Smooth muscle cell (in vitro differentiated cells): ENCODE data around the gene MYLK. TPM values are rescaled to one million over a fixed set of nuclear protein-coding genes. Genes with fewer than 3 reads are reported as not detected.
"Not testable (repeated sequence)": the region's sequence is repeated elsewhere in the genome, so short reads cannot be mapped to it uniquely, and the experiment has no call there.

Source experiments
- DNase-seq: peaks from one replicate; lab custom pipeline; 2025; ENCODE audit not compliant: unreplicated experiment; lab: John Stamatoyannopoulos, UW
- H2AFZ ChIP-seq: fragments of 200-600 bp; sonication (generic); 2 replicates; pipeline ENCODE4 v1.6.0; 2016; ENCODE audit warnings: antibody characterized with exemption, low read depth, mild to moderate bottlenecking
- H3F3A ChIP-seq: fragments of 200-600 bp; sonication (generic); 2 replicates; pipeline ENCODE4 v1.6.0; 2017; ENCODE audit warnings: antibody characterized with exemption, low read depth
- H3K27ac ChIP-seq: fragments of 200-600 bp; sonication (generic); 2 replicates; pipeline ENCODE4 v1.5.1; 2016; ENCODE audit warnings: low read depth, mild to moderate bottlenecking
- H3K27me3 ChIP-seq: fragments of 200-600 bp; sonication (generic); 2 replicates; pipeline ENCODE4 v1.6.1; 2016; ENCODE audit warnings: low read depth, mild to moderate bottlenecking
- H3K36me3 ChIP-seq: fragments of 200-600 bp; sonication (generic); 2 replicates; pipeline ENCODE4 v1.5.1; 2016; ENCODE audit warnings: low read depth
- H3K4me1 ChIP-seq: fragments of 200-600 bp; sonication (generic); 2 replicates; pipeline ENCODE4 v1.5.1; 2016; ENCODE audit warnings: low read depth
- H3K4me2 ChIP-seq: fragments of 200-600 bp; sonication (generic); 2 replicates; pipeline ENCODE4 v1.6.0; 2016; ENCODE audit warnings: mild to moderate bottlenecking
- H3K4me3 ChIP-seq: fragments of 200-600 bp; sonication (generic); 2 replicates; pipeline ENCODE4 v1.5.1; 2016; ENCODE audit warnings: mild to moderate bottlenecking
- H3K79me2 ChIP-seq: fragments of 200-600 bp; sonication (generic); 2 replicates; pipeline ENCODE4 v1.6.0; 2016; ENCODE audit warnings: low read depth, mild to moderate bottlenecking
- H3K9ac ChIP-seq: fragments of 200-600 bp; sonication (generic); 2 replicates; pipeline ENCODE4 v1.6.0; 2016; ENCODE audit warnings: low read depth
- H3K9me3 ChIP-seq: fragments of 200-600 bp; sonication (generic); replicated peaks from 2 replicates; pipeline ENCODE4 v1.5.1; 2016; ENCODE audit warnings: low read depth
- H4K20me1 ChIP-seq: fragments of 200-600 bp; sonication (generic); 2 replicates; pipeline ENCODE4 v1.6.0; 2016; ENCODE audit warnings: low read depth
- WGBS: methylation state at CpG from one replicate; pipeline ENCODE4 v1.1.7; 2016; ENCODE audit warnings: low lambda C conversion rate; 5-methylcytosine and 5-hydroxymethylcytosine counted together
- polyA plus RNA-seq: library from polyadenylated mRNA; unstranded; fragments of >200 nt; fragmentation: Nextera tagmentation; extraction: Ambion mirVana; gene quantifications from 2 replicates; pipeline ENCODE4 v1.2.1, GENCODE V29; 2016
- total RNA-seq: library from RNA; depleted of rRNA; stranded (reverse); fragments of >200 nt; gene quantifications from 2 replicates; pipeline ENCODE4 v1.2.3, GENCODE V29; 2014
- TF ChIP-seq, protein P1 (sequence below): fragments of 200-600 bp; sonication (generic); IDR thresholded peaks from 2 replicates; pipeline ENCODE4 v1.5.1; 2017; ENCODE audit warnings: borderline replicate concordance, mild to moderate bottlenecking, antibody characterized with exemption; ENCODE audit not compliant: insufficient read depth, poor library complexity, severe bottlenecking

The MYLK gene
- total and polyA plus RNA-seq, 2 experiments from 2014 or later, result 13.6 to 25.5 TPM

DNA sequence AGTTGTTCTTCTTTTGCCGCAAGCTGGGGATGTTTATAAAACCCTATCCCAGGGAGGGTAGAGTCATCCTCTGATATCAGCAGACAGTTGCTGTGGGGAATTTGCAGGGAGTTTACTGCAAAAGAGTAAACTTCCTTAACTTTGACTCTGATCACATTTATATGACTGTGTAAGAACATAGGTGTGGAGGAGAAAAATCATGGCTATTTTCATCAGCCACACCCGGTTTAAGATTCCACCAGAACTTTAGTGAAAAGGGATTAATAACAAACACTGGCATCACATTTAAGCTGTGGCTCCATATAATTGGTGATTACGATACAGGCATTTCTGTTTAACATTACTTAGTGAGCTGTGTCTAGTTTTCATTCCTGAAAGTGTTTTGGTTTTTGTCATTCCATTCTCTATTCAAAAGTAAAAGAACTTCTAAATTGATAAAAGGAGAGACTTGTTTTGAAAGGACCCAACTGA is 143.1 kb downstream of the MYLK start:
- Histone ChIP-seq H3F3A (peaks cover 5% of the 10 kb centered on the region), H3K4me1 (peaks cover 10% of the 10 kb centered on the region), H3K4me2 (peak overlapping the region; percentile 46), H4K20me1 (no peaks in the 10 kb centered on the region), H2AFZ (no peak overlapping the region), H3K27ac (peak overlapping the region; percentile 75), H3K27me3 (no peaks in the 10 kb centered on the region), H3K9ac (no peak overlapping the region), H3K4me3 (no peak overlapping the region), H3K9me3 (no peaks in the 10 kb centered on the region), H3K79me2 (no peaks in the 10 kb centered on the region), H3K36me3 (no peaks in the 10 kb centered on the region)
- 50% methylated on average over 3 of the region's 3 CpGs for WGBS
- DNase-seq, result no peak
- TF ChIP-seq, protein P1, sequence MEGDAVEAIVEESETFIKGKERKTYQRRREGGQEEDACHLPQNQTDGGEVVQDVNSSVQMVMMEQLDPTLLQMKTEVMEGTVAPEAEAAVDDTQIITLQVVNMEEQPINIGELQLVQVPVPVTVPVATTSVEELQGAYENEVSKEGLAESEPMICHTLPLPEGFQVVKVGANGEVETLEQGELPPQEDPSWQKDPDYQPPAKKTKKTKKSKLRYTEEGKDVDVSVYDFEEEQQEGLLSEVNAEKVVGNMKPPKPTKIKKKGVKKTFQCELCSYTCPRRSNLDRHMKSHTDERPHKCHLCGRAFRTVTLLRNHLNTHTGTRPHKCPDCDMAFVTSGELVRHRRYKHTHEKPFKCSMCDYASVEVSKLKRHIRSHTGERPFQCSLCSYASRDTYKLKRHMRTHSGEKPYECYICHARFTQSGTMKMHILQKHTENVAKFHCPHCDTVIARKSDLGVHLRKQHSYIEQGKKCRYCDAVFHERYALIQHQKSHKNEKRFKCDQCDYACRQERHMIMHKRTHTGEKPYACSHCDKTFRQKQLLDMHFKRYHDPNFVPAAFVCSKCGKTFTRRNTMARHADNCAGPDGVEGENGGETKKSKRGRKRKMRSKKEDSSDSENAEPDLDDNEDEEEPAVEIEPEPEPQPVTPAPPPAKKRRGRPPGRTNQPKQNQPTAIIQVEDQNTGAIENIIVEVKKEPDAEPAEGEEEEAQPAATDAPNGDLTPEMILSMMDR, result no peak

DNA sequence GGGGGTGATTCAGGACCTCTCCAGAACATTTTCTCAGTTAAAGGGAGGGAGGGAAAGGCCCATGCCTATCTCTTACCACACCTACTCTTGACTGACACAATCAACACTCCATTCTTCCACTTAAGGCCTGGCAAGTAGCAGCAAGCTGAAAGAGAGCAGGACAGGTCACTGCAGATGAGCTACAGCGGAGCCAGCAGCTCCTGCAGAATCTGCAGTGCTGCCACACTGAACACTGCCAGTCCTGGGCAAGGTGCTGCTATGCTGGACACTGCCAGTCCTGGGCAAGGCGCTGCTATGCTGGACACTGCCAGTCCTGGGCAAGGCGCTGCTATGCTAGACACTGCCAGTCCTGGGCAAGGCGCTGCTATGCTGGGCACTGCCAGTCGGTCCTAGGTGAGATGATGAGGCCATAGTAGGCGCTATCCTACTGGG is 143.7 kb downstream of the MYLK start:
- DNase-seq, result no peak
- 92% methylated on average over 6 of the region's 6 CpGs for WGBS
- Histone ChIP-seq H3K9me3 (no peaks in the 10 kb centered on the region), H3K79me2 (no peaks in the 10 kb centered on the region), H3K27ac (peak overlapping the region; percentile 75), H4K20me1 (no peaks in the 10 kb centered on the region), H3K4me1 (peaks cover 10% of the 10 kb centered on the region), H2AFZ (no peak overlapping the region), H3K27me3 (no peaks in the 10 kb centered on the region), H3K4me2 (peak overlapping the region; percentile 46), H3K9ac (peak overlapping the region; percentile 61), H3K36me3 (no peaks in the 10 kb centered on the region), H3K4me3 (no peak overlapping the region), H3F3A (peaks cover 5% of the 10 kb centered on the region)
- TF ChIP-seq, protein P1, result no peak

DNA sequence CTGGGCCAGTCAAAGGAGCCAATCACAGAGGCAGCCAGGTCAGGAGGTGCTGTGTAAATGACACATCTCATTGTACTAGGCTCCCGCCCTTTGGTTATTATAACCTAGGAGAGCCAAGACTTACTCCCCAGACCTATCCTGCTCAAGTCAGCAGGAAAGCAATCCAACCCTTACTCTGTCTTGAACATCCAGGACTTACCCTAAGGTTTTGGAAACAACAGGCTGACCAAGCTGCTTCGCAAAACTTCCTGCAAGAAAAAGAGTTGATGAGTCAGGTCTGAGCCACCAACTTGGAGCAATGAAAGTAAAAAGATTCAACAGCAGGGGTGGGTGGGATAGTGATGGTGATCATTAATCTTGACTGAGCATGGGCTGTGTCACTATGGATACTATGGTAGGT is 144.4 kb downstream of the MYLK start:
- Histone ChIP-seq H3K4me1 (peaks cover 10% of the 10 kb centered on the region), H3F3A (peaks cover 5% of the 10 kb centered on the region), H3K27me3 (no peaks in the 10 kb centered on the region), H4K20me1 (no peaks in the 10 kb centered on the region), H3K9me3 (no peaks in the 10 kb centered on the region), H3K36me3 (no peaks in the 10 kb centered on the region), H3K4me2 (no peak overlapping the region), H3K9ac (no peak overlapping the region), H3K4me3 (no peak overlapping the region), H3K27ac (peak overlapping the region; percentile 75), H2AFZ (no peak overlapping the region), H3K79me2 (no peaks in the 10 kb centered on the region)
- 54% methylated on average over 2 of the region's 2 CpGs for WGBS
- no peak for DNase-seq
- TF ChIP-seq, protein P1, result no peak

DNA sequence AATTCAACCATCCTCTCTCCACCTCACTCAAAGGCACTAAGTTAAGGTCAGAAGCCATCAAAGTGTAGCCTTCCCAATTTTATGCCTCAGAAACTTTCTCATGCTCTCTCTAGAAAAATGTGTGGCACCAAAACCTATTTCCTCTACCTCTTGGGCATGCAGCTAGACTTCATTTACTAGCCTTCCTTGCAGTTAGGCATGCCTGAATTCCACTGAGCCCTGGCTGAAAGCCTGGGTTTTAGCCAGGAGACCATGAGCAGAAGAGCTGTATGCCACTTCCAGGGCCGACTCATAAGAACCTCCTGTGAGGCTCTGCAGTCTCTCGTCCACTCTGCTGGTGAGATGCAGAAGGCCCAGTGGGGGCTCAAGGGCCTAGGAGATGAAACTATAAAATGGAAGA is 145.0 kb downstream of the MYLK start:
- no peak overlapping the region for H2AFZ ChIP-seq
- H3K4me2 ChIP-seq, result no peak overlapping the region
- H4K20me1 ChIP-seq, result no peaks in the 10 kb centered on the region
- WGBS, result 92% methylated on average over 2 of the region's 2 CpGs
- H3K4me3 ChIP-seq, result no peak overlapping the region
- H3K9me3 ChIP-seq, result no peaks in the 10 kb centered on the region
- peaks cover 5% of the 10 kb centered on the region for H3F3A ChIP-seq
- no peaks in the 10 kb centered on the region for H3K79me2 ChIP-seq
- no peak for DNase-seq
- H3K27me3 ChIP-seq, result no peaks in the 10 kb centered on the region
- H3K9ac ChIP-seq, result no peak overlapping the region
- peaks cover 10% of the 10 kb centered on the region for H3K4me1 ChIP-seq
- TF ChIP-seq, protein P1, result no peak
- no peaks in the 10 kb centered on the region for H3K36me3 ChIP-seq
- peak overlapping the region; percentile 75 for H3K27ac ChIP-seq

DNA sequence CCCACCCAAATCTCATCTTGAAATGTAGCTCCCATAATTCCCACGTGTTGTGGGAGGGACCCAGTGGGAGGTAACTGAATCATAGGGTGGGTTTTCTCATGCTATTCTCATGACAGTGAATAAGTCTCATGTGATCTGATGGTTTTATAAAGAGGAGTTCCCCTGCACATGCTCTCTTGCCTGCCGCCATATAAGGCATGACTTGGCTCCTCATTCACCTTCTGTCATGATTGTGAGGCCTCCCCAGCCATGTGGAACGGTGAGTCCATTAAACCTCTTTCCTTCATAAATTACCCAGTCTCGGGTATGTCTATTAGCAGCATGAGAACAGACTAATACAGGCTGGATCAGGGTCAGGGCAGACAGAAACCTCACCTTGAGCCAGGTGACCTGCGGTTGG is 145.6 kb downstream of the MYLK start:
- not testable (repeated sequence) for H3K79me2 ChIP-seq, H3K36me3 ChIP-seq, H3K4me3 ChIP-seq, H3K9ac ChIP-seq, H3K27me3 ChIP-seq, H3K27ac ChIP-seq, H4K20me1 ChIP-seq, H3F3A ChIP-seq, H2AFZ ChIP-seq, H3K9me3 ChIP-seq, DNase-seq, H3K4me2 ChIP-seq
- peaks cover 10% of the 10 kb centered on the region for H3K4me1 ChIP-seq
- WGBS, result 100% methylated on average over 5 of the region's 5 CpGs
